MM.1S (cell line): ENCODE measurements around the gene ATM.

ENCODE experiments used
- EZH2 ChIP-seq: fragments of 300-600 bp; sonication (generic); optimal IDR thresholded peaks from 2 replicates; pipeline ENCODE3; 2017; ENCODE audit warnings: low read depth, mild to moderate bottlenecking, antibody characterized with exemption, low read length, mixed read lengths
- EZH2phosphoT487 ChIP-seq: fragments of 300-600 bp; sonication (generic); IDR thresholded peaks from 2 replicates; pipeline ENCODE4 v1.6.1; 2018; ENCODE audit warnings: antibody characterized with exemption, low read length

GRCh38 chr11:108228251-108228650 is 5.4 kb downstream of the ATM start:
- TF ChIP-seq EZH2, result no peak
- no peak for TF ChIP-seq EZH2phosphoT487
